ENCODE measurements around the gene BICRAL. TPM values are rescaled to one million over a fixed set of nuclear protein-coding genes. Genes with fewer than 3 reads are reported as not detected.

BICRAL gene
- total and polyA plus RNA-seq, 10 donors, result 3.4 to 27.5 (median 24.0) TPM

- Histone ChIP-seq H3K9me3 (no peaks in the 10 kb centered on the region), H3K27me3 (replicated peaks in 1 of 7) (peaks cover 0 to 14% (median 6%) of the 10 kb centered on the region in 7 donors), H3K4me1 (peaks cover 0 to 10% (median 8%) of the 10 kb centered on the region in 6 donors), H3K36me3 (no peaks in the 10 kb centered on the region), H3K4me3 (no peak overlapping the region), H3K27ac (no peak overlapping the region)
- WGBS, 5 donors, result 83 to 94% (median 91%) methylated on average over 10 of the region's 10 CpGs
- no peak for DNase-seq
- TF ChIP-seq POLR2AphosphoS5 (IDR thresholded peaks at IDR 0.05) (no peak), POLR2A (IDR thresholded peaks at IDR 0.05) (no peak), CTCF (IDR thresholded peaks at IDR 0.05 in 8 of 11, conservative IDR thresholded peaks at IDR 0.05 in 3 of 11) (no peak)
- intact Hi-C loops (cut with DNase I; ENCODE audit: low total_unique reads), result no loop called here
Measured at GRCh38 chr6:42909835-42910234, 128.0 kb downstream of the BICRAL start.

- no peak for DNase-seq
- no peak overlapping the region for H3K27ac ChIP-seq
- peak overlapping the region in 6 of 8 donors; percentile 7 to 60 (median 14) for H3K4me3 ChIP-seq
- no peak for TF ChIP-seq CTCF (IDR thresholded peaks at IDR 0.05 in 8 of 11, conservative IDR thresholded peaks at IDR 0.05 in 3 of 11)
- no peak for TF ChIP-seq POLR2AphosphoS5 (IDR thresholded peaks at IDR 0.05)
- no peak for TF ChIP-seq POLR2A (IDR thresholded peaks at IDR 0.05)
- no peaks in the 10 kb centered on the region for H3K36me3 ChIP-seq
- intact Hi-C loops (cut with DNase I; ENCODE audit: low total_unique reads), result no loop called here
- H3K4me1 ChIP-seq, result peaks cover 0 to 10% (median 8%) of the 10 kb centered on the region in 6 donors
- WGBS, 5 donors, result 18 to 41% (median 21%) methylated on average over 28 to 49 of the region's 49 CpGs
- H3K27me3 ChIP-seq (replicated peaks in 1 of 7), result peaks cover 0 to 14% (median 6%) of the 10 kb centered on the region in 7 donors
- no peaks in the 10 kb centered on the region for H3K9me3 ChIP-seq
Measured at GRCh38 chr6:42911171-42912021, 129.5 kb downstream of the BICRAL start.

- Histone ChIP-seq H3K27ac (no peak overlapping the region), H3K27me3 (replicated peaks in 1 of 7) (peaks cover 0 to 14% (median 6%) of the 10 kb centered on the region in 7 donors), H3K4me3 (no peak overlapping the region), H3K36me3 (no peaks in the 10 kb centered on the region), H3K9me3 (no peaks in the 10 kb centered on the region), H3K4me1 (peaks cover 0 to 10% (median 8%) of the 10 kb centered on the region in 6 donors)
- no peak for TF ChIP-seq CTCF (IDR thresholded peaks at IDR 0.05 in 8 of 11, conservative IDR thresholded peaks at IDR 0.05 in 3 of 11)
- no peak for DNase-seq
- intact Hi-C loops (cut with DNase I; ENCODE audit: low total_unique reads), result no loop called here
- 80 to 92% (median 85%) methylated on average over 4 of the region's 4 CpGs for WGBS, 5 donors
Measured at GRCh38 chr6:42914546-42914945, 132.7 kb downstream of the BICRAL start.

- intact Hi-C loops (cut with DNase I; ENCODE audit: low total_unique reads), result no loop called here
- H3K27me3 ChIP-seq (replicated peaks in 1 of 7), result peaks cover 0 to 14% (median 6%) of the 10 kb centered on the region in 7 donors
- no peak for DNase-seq
- H3K36me3 ChIP-seq, result no peaks in the 10 kb centered on the region
- H3K9me3 ChIP-seq, result no peaks in the 10 kb centered on the region
- peaks cover 0 to 10% (median 8%) of the 10 kb centered on the region in 6 donors for H3K4me1 ChIP-seq
- H3K27ac ChIP-seq, result no peak within 1 kb of the TSS
- TF ChIP-seq CTCF (IDR thresholded peaks at IDR 0.05 in 8 of 11, conservative IDR thresholded peaks at IDR 0.05 in 3 of 11), result no peak
- TF ChIP-seq POLR2A (IDR thresholded peaks at IDR 0.05), result no peak
- TF ChIP-seq POLR2AphosphoS5 (IDR thresholded peaks at IDR 0.05), result no peak
- WGBS, 5 donors, result 45 to 79% (median 60%) methylated on average over 2 to 10 of the region's 10 CpGs
- no peak within 1 kb of the TSS for H3K4me3 ChIP-seq
Measured at GRCh38 chr6:42915732-42916131, 133.9 kb downstream of the BICRAL start, which contains the start of gene PTCRA. Gene PTCRA (plus strand): TSS chr6:42916053. CDS start chr6:42916070, 17 bp downstream.

Measured in spleen (tissue), 11 donors.